Hepatocyte (in vitro differentiated cells): ENCODE results near the gene MAPK1.
"Not testable (repeated sequence)": the region's sequence is repeated elsewhere in the genome, so short reads cannot be mapped to it uniquely, and the experiment has no call there.

Source experiments
- CTCF ChIP-seq: fragments of 200-600 bp; sonication (generic); IDR thresholded peaks from 2 replicates; pipeline ENCODE4 v1.5.1; 2016; ENCODE audit warnings: antibody characterized with exemption, mild to moderate bottlenecking; ENCODE audit not compliant: poor library complexity
- EZH2phosphoT487 ChIP-seq: fragments of 200-600 bp; sonication (generic); IDR thresholded peaks from one replicate; pipeline ENCODE4 v1.6.1; 2018; ENCODE audit warnings: antibody characterized with exemption, mild to moderate bottlenecking, low read depth, moderate library complexity; ENCODE audit not compliant: unreplicated experiment, severe bottlenecking

GRCh38 chr22:21874953-21875352 lies 7.5 kb upstream of the MAPK1 start:
- not testable (repeated sequence) for TF ChIP-seq CTCF, EZH2phosphoT487
